ENCODE measurements around the gene OR7G1. TPM values are rescaled to one million over a fixed set of nuclear protein-coding genes. Genes with fewer than 3 reads are reported as not detected.
"Not testable (repeated sequence)": the region's sequence is repeated elsewhere in the genome, so short reads cannot be mapped to it uniquely, and the experiment has no call there.

The OR7G1 gene
- total RNA-seq, 1 donor from 2014 or later: not detected

DNA sequence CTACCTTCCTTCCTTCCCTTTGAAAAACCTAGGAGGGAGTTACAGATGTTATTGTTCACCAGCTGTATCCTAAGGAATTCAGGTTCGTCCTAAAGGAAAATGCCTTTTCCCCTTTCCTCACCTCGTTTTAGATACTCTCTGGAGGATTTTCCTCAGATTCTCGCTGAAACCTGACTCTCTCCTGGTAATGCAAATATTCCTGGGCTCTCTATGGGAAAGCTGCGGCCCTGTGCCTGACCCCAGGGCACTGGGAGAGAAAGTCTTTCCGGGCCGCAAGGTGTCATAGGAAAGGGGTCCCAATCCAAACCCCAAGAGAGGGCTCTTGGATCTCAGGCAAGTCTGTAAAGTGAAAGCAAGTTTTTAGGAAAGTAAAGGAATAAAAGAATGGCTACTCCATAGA, 41.8 kb downstream of the OR7G1 start:
- Histone ChIP-seq H3K9me3 (replicated peaks) (no peaks in the 10 kb centered on the region), H3K27me3 (ENCODE audit: low read depth) (no peaks in the 10 kb centered on the region), H3K27ac (replicated peaks) (no peak overlapping the region), H3K4me1 (peaks cover 10% of the 10 kb centered on the region), H3K4me3 (no peak overlapping the region), H3K36me3 (no peaks in the 10 kb centered on the region)
- intact Hi-C loops (cut with micrococcal nuclease): no loop called here
- DNase-seq: no peak
- TF ChIP-seq, protein P1, sequence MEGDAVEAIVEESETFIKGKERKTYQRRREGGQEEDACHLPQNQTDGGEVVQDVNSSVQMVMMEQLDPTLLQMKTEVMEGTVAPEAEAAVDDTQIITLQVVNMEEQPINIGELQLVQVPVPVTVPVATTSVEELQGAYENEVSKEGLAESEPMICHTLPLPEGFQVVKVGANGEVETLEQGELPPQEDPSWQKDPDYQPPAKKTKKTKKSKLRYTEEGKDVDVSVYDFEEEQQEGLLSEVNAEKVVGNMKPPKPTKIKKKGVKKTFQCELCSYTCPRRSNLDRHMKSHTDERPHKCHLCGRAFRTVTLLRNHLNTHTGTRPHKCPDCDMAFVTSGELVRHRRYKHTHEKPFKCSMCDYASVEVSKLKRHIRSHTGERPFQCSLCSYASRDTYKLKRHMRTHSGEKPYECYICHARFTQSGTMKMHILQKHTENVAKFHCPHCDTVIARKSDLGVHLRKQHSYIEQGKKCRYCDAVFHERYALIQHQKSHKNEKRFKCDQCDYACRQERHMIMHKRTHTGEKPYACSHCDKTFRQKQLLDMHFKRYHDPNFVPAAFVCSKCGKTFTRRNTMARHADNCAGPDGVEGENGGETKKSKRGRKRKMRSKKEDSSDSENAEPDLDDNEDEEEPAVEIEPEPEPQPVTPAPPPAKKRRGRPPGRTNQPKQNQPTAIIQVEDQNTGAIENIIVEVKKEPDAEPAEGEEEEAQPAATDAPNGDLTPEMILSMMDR (IDR thresholded peaks at IDR 0.05; ENCODE audit: borderline replicate concordance): no peak

DNA sequence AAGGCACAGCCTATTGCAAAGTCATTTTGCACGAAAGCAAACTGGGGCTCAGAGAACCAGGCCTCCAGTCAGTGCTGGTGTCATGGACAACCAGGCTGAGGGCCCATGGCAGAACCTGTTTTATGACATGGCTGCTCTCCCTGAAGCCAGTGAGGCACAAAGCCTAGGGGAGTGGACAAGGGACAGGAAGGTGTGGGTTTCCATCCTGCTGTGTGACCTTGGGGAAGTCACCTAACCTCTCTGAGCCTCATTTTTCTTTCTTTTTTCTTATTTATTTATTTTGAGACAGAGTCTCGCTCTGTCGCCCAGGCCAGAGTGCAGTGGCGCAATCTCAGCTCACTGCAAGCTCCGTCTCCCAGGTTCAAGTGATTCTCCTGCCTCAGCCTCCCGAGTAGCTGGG, 43.8 kb downstream of the OR7G1 start:
- H3K27ac ChIP-seq (replicated peaks); H3K36me3 ChIP-seq; H3K27me3 ChIP-seq (ENCODE audit: low read depth); H3K4me3 ChIP-seq; H3K9me3 ChIP-seq (replicated peaks); intact Hi-C loops (cut with micrococcal nuclease); DNase-seq: not testable (repeated sequence)
- peaks cover 10% of the 10 kb centered on the region for H3K4me1 ChIP-seq

DNA sequence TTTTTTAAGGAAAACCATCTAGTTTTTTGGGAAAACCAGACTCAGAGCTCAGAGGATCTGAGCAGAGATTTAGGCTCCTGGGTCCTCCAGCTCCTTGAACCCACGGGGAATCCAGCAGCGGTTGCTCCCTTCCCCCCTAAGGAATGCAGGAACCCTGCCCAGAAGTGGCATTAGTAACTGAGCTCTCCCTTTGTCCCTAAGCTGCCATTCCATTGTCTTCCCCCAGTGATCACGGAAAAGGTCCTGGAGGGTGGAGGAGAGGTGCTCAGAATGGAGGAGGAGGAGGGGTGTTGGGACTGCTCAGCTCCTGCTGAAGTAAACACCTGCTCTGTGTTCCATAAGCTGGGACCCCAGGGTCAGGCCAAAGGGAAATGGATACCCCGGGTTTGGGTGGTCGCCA, 45.5 kb downstream of the OR7G1 start:
- H3K27me3 ChIP-seq (ENCODE audit: low read depth): no peaks in the 10 kb centered on the region
- no peak overlapping the region for H3K27ac ChIP-seq (replicated peaks)
- H3K4me1 ChIP-seq: peaks cover 3% of the 10 kb centered on the region
- TF ChIP-seq, protein P1 (IDR thresholded peaks at IDR 0.05; ENCODE audit: borderline replicate concordance): no peak
- no peaks in the 10 kb centered on the region for H3K9me3 ChIP-seq (replicated peaks)
- no peaks in the 10 kb centered on the region for H3K36me3 ChIP-seq
- intact Hi-C loops (cut with micrococcal nuclease): no loop called here
- DNase-seq: no peak
- H3K4me3 ChIP-seq: no peak overlapping the region

DNA sequence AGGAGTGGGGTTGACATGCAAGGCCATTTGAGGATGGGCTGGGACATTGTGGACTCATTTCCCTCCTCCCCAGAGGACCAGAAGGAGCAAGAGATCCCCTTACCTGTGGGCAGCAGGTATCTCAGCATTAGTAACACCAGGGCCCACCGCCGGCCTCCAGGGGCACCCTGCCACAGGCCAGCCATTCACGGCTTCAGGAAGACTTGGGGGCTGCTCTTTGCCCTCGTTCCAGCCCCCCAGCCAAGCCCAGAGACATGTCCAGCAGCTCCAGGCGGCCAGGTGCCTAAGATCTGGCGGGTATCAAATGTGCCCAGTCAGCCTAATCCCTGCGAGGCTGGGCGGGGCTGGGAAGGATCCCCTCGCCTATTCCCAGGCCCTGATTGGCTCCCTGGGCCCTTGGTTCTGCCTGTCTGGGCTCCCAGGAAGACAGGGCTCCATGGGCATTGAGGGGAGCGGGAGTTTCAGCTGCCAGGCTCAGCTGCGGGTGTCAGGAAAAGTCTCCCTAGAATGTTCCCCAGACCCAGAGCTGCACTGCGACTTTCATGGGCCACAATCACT, 50.0 kb downstream of the OR7G1 start:
- Histone ChIP-seq H3K36me3 (no peaks in the 10 kb centered on the region), H3K4me3 (no peak overlapping the region), H3K9me3 (replicated peaks) (no peaks in the 10 kb centered on the region), H3K27me3 (ENCODE audit: low read depth) (no peaks in the 10 kb centered on the region), H3K27ac (replicated peaks) (no peak overlapping the region), H3K4me1 (no peaks in the 10 kb centered on the region)
- TF ChIP-seq, protein P1 (IDR thresholded peaks at IDR 0.05; ENCODE audit: borderline replicate concordance): no peak
- intact Hi-C loops (cut with micrococcal nuclease): no loop called here
- no peak for DNase-seq

Other genes with a start within 250 kb of the OR7G1 start
- gene MUC16, start 105.4 kb downstream of the OR7G1 start, total RNA-seq: not detected
- gene OR1M1, start 28.7 kb downstream of the OR7G1 start, total RNA-seq: not detected
- gene OR7G2, start 8.3 kb downstream of the OR7G1 start, total RNA-seq: not detected
- gene OR7G3, start 11.2 kb upstream of the OR7G1 start, total RNA-seq: not detected
- 15.1 TPM for gene ZNF317, start 24.6 kb upstream of the OR7G1 start, total RNA-seq
- gene OR7D2, start 63.2 kb upstream of the OR7G1 start, total RNA-seq: 0.16 TPM
- not detected for gene OR7D4, start 103.8 kb upstream of the OR7G1 start, total RNA-seq
- not detected for gene OR7E24, start 135.2 kb upstream of the OR7G1 start, total RNA-seq
- gene ZNF699, start 194.1 kb upstream of the OR7G1 start, total RNA-seq: 3.9 TPM
- 19.1 TPM for gene ZNF559, start 208.4 kb upstream of the OR7G1 start, total RNA-seq
- gene ZNF177, start 247.2 kb upstream of the OR7G1 start, total RNA-seq: 3.5 TPM